GM12878 (cell line): ENCODE measurements around the gene ZPBP. TPM values are rescaled to one million over a fixed set of nuclear protein-coding genes. Genes with fewer than 3 reads are reported as not detected.

Experiments used
- ATAC-seq: fragments of 200-7000 bp; cut with Tn5 transposase; 3 replicates; pipeline ENCODE4 v1.9.1; 2020; ENCODE audit warnings: mild to moderate bottlenecking, moderate library complexity
- BruUV-seq: library from RNA; stranded (reverse); fragments of 400-500 nt; replicated peaks from 2 replicates; lab custom pipeline; 2021; lab: Mats Ljungman, UMichigan
- CTCF ChIA-PET: fragments of 300-600 bp; sonication (Branson Sonifier 250); formaldehyde crosslinking; extraction: SDS; loops from one replicate; lab custom pipeline; 2021; ENCODE audit warnings: inconsistent platforms; lab: Yijun Ruan, JAX
- POLR2A ChIA-PET: fragments of 350-600 bp; formaldehyde crosslinking; extraction: SDS; loops from one replicate; lab custom pipeline; 2021; ENCODE audit warnings: inconsistent platforms; lab: Charles Lee
- RAD21 ChIA-PET: fragments of 300-600 bp; sonication (Branson Sonifier 250); formaldehyde crosslinking; loops from one replicate; lab custom pipeline; 2023; ENCODE audit warnings: antibody characterized with exemption; ENCODE audit not compliant: unreplicated experiment; lab: Charles Lee
- SMC1A ChIA-PET: fragments of 300-600 bp; sonication (Branson Sonifier 250); formaldehyde crosslinking; loops from one replicate; lab custom pipeline; 2023; ENCODE audit not compliant: unreplicated experiment, uncharacterized antibody; lab: Charles Lee
- DNase-seq: peaks from one replicate; pipeline ENCODE4 v3.0.0-alpha.2; 2011; ENCODE audit warnings: low read depth, low spot score
- FAIRE-seq: peaks from 3 replicates; lab custom pipeline; 2011; peaks lifted over from hg19 to GRCh38; lab: Jason Lieb, UNC
- H2AFZ ChIP-seq: 2 replicates; pipeline ENCODE4 v1.6.0; 2011; ENCODE audit warnings: low read depth, low read length, control low read depth; ENCODE audit not compliant: control insufficient read depth
- H3K27ac ChIP-seq: 2 replicates; pipeline ENCODE4 v1.5.1; 2011; ENCODE audit warnings: control low read depth; ENCODE audit not compliant: control insufficient read depth, insufficient read depth
- H3K27me3 ChIP-seq, 2 experiments: replicated peaks in 1 of 2; 2 replicates each; pipeline versions ENCODE4 v1.6.0 to v1.6.1; 2011; ENCODE audit warnings: low read length in 1 of 2; ENCODE audit not compliant: control insufficient read depth in 2 of 2, insufficient read depth in 2 of 2
- H3K36me3 ChIP-seq, 2 experiments: 2 replicates each; pipeline ENCODE4 v1.5.1; 2011; ENCODE audit warnings: low read length in 1 of 2; ENCODE audit not compliant: control insufficient read depth in 2 of 2, insufficient read depth in 2 of 2
- H3K4me1 ChIP-seq: 2 replicates; pipeline ENCODE4 v1.6.1; 2011; ENCODE audit warnings: mild to moderate bottlenecking, low read length, moderate library complexity, mixed read lengths; ENCODE audit not compliant: control insufficient read depth, insufficient read depth
- H3K4me2 ChIP-seq: 2 replicates; pipeline ENCODE4 v1.6.0; 2011; ENCODE audit warnings: control low read depth; ENCODE audit not compliant: control insufficient read depth, insufficient read depth
- H3K4me3 ChIP-seq: fragments of 200-600 bp; sonication (generic); 2 replicates; pipeline ENCODE4 v1.5.1; 2016
- H3K79me2 ChIP-seq: 2 replicates; pipeline ENCODE4 v1.6.0; 2011; ENCODE audit warnings: low read length; ENCODE audit not compliant: control insufficient read depth, insufficient read depth
- H3K9ac ChIP-seq: 2 replicates; pipeline ENCODE4 v1.8.0; 2011; ENCODE audit warnings: low read length, control low read depth, mixed read lengths; ENCODE audit not compliant: control insufficient read depth, insufficient read depth
- H3K9me3 ChIP-seq: replicated peaks from 3 replicates; pipeline ENCODE4 v1.5.1; 2011; ENCODE audit warnings: mild to moderate bottlenecking, low read length; ENCODE audit not compliant: control insufficient read depth, insufficient read depth
- H4K20me1 ChIP-seq: 2 replicates; pipeline ENCODE4 v1.6.0; 2011; ENCODE audit not compliant: control insufficient read depth, insufficient read depth
- CBFB ChIP-seq: IDR thresholded peaks from 2 replicates; pipeline ENCODE4 v1.6.1; 2016; ENCODE audit warnings: antibody characterized with exemption, low read depth
- JUND ChIP-seq: IDR thresholded peaks from 2 replicates; pipeline ENCODE4 v1.6.1; 2012; ENCODE audit warnings: low read depth, mild to moderate bottlenecking, low read length, improper control_type of control experiment, moderate library complexity
- KDM1A ChIP-seq: fragments of 200-600 bp; sonication (generic); IDR thresholded peaks from 2 replicates; pipeline ENCODE4 v1.6.1; 2016; ENCODE audit warnings: borderline replicate concordance
- NFYB ChIP-seq: IDR thresholded peaks from 2 replicates; pipeline ENCODE4 v1.6.1; 2011; ENCODE audit warnings: low read depth, mild to moderate bottlenecking, low read length, improper control_type of control experiment, moderate library complexity; ENCODE audit not compliant: insufficient read depth
- PAX8 ChIP-seq: fragments of 450-650 bp; IDR thresholded peaks from 2 replicates; pipeline ENCODE4 v1.6.1; 2017; ENCODE audit warnings: mild to moderate bottlenecking, moderate library complexity
- RAD21 ChIP-seq: IDR thresholded peaks from 2 replicates; pipeline ENCODE4 v1.6.1; 2011; ENCODE audit warnings: mild to moderate bottlenecking, low read depth, low read length, moderate library complexity; ENCODE audit not compliant: insufficient read depth
- RELA ChIP-seq: fragments of 450-650 bp; IDR thresholded peaks from 2 replicates; pipeline ENCODE4 v1.8.0; 2014; ENCODE audit warnings: borderline replicate concordance; ENCODE audit not compliant: partially characterized antibody
- RELB ChIP-seq: fragments of 450-650 bp; IDR thresholded peaks from 2 replicates; pipeline ENCODE4 v1.6.1; 2017; ENCODE audit warnings: low read depth, mild to moderate bottlenecking, moderate library complexity
- REST ChIP-seq: IDR thresholded peaks from 2 replicates; pipeline ENCODE4 v1.6.1; 2012; ENCODE audit warnings: mild to moderate bottlenecking, low read depth, low read length
- SP1 ChIP-seq: IDR thresholded peaks from one replicate; pipeline ENCODE4 v1.6.1; 2011; ENCODE audit warnings: low read depth, low read length
- TBL1XR1 ChIP-seq: IDR thresholded peaks from 2 replicates; pipeline ENCODE4 v1.6.1; 2012; ENCODE audit warnings: low read depth, low read length, improper control_type of control experiment
- YBX1 ChIP-seq: fragments of 450-650 bp; IDR thresholded peaks from 2 replicates; pipeline ENCODE4 v1.6.1; 2016; ENCODE audit warnings: antibody characterized with exemption
- YY1 ChIP-seq: IDR thresholded peaks from 2 replicates; pipeline ENCODE4 v1.6.1; 2011; ENCODE audit warnings: low read depth, mild to moderate bottlenecking, low read length
- ZBED1 ChIP-seq: IDR thresholded peaks from 2 replicates; pipeline ENCODE4 v1.6.1; 2016; ENCODE audit warnings: borderline replicate concordance
- ZNF384 ChIP-seq: IDR thresholded peaks from 2 replicates; pipeline ENCODE4 v1.6.1; 2012; ENCODE audit warnings: low read depth, mild to moderate bottlenecking, low read length, improper control_type of control experiment, borderline replicate concordance
- WGBS: methylation state at CpG from one replicate; pipeline ENCODE4 v1.1.6; 2016; ENCODE audit warnings: low lambda C conversion rate; ENCODE audit not compliant: insufficient replicate concordance, insufficient coverage; ENCODE audit errors: missing lambda C conversion rate; 5-methylcytosine and 5-hydroxymethylcytosine counted together
- in situ Hi-C: fragments of 300-500 bp; cut with MboI; formaldehyde crosslinking; loops from 9 replicates; pipeline ENCODE4 v1.14.3; 2018; ENCODE audit warnings: mixed read lengths
- intact Hi-C: fragments of 100-400 bp; cut with micrococcal nuclease; formaldehyde crosslinking; loops from one replicate; pipeline ENCODE4 v1.14.2; 2022; ENCODE audit not compliant: unreplicated experiment
- polyA plus RNA-seq, 11 experiments: library from polyadenylated mRNA; depleted of rRNA in 4 of 11; unstranded in 6 of 11; stranded (reverse) in 5 of 11; fragments of >200 nt; fragmentation: Nextera tagmentation in 4 of 11; fragmentation: Illumina TruSeq in 1 of 11; extraction: Ambion mirVana in 4 of 11; extraction: Trizol in 1 of 11; gene quantifications; 1 replicate in 1 of 11; 2 replicates in 10 of 11; pipeline versions ENCODE4 v1.2.1 to v1.2.3, GENCODE V29; 2011 to 2016; ENCODE audit warnings: inconsistent platforms in 2 of 11, missing spikeins in 2 of 11, low read depth in 1 of 11
- total RNA-seq, 4 experiments: library from RNA; depleted of rRNA in 3 of 4; stranded (reverse); fragments of >200 nt in 3 of 4; fragmentation: Illumina TruSeq in 1 of 4; extraction: Trizol in 1 of 4; gene quantifications; 2 replicates each; pipeline versions ENCODE4 v1.2.1 to v1.2.3, GENCODE V29; 2013 to 2021
- TF ChIP-seq, protein P1 (sequence below): fragments of 450-650 bp; IDR thresholded peaks from 2 replicates; pipeline ENCODE4 v1.6.1; 2017; ENCODE audit warnings: mild to moderate bottlenecking

Gene ZPBP
- total and polyA plus RNA-seq, 10 of the 15 experiments (the other 5 are each of a cell fraction or from before 2014, with no cell fraction given) = not detected

DNA sequence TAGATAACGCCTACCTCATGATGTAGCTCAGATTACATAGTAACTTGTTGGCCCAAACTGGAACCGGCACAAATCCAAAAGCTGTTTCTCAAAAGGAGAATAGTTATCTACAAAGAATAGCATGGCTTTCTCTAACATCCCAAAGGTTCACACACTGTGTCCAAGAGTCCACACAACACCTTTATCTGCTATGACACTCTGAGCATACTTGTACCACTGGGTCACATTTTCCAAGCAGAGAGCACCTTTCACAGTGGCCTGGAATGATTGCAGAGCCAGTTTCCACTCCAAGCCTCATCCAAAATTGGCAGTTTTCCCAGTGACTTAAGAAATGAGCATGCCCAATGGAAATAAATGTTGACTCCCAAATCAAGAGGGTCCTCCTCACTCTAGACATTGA lies 164.3 kb downstream of the ZPBP start (continued):
- no peak for TF ChIP-seq RELA
- TF ChIP-seq ZNF384 = no peak

- DNase-seq = no peak
- POLR2A ChIA-PET = no interaction called here
- WGBS = 3% methylated on average over 5 of the region's 5 CpGs
- intact Hi-C loops (no loop called here), in situ Hi-C loops (no loop called here)
- Histone ChIP-seq H3K27me3 (no peaks in the 10 kb centered on the region), H3K9ac (no peak overlapping the region), H3K9me3 (peaks cover 1% of the 10 kb centered on the region; the same call in 1 of the 3 replicates), H3K79me2 (no peaks in the 10 kb centered on the region), H3K27ac (no peak overlapping the region), H4K20me1 (no peaks in the 10 kb centered on the region), H3K4me1 (no peaks in the 10 kb centered on the region), H2AFZ (no peak overlapping the region), H3K4me3 (no peak overlapping the region), H3K36me3 (no peaks in the 10 kb centered on the region), H3K4me2 (no peak overlapping the region)
- SMC1A ChIA-PET = no interaction called here
- no peak for FAIRE-seq
- CTCF ChIA-PET = no interaction called here
- no TSS peak for BruUV-seq
- RAD21 ChIA-PET = no interaction called here
- no peak for ATAC-seq
- TF ChIP-seq TBL1XR1 = no peak
- no peak for TF ChIP-seq KDM1A
- TF ChIP-seq RAD21 = no peak
- no peak for TF ChIP-seq RELB
- no peak for TF ChIP-seq JUND
- no peak for TF ChIP-seq YY1
- no peak for TF ChIP-seq REST
- TF ChIP-seq, protein P1, sequence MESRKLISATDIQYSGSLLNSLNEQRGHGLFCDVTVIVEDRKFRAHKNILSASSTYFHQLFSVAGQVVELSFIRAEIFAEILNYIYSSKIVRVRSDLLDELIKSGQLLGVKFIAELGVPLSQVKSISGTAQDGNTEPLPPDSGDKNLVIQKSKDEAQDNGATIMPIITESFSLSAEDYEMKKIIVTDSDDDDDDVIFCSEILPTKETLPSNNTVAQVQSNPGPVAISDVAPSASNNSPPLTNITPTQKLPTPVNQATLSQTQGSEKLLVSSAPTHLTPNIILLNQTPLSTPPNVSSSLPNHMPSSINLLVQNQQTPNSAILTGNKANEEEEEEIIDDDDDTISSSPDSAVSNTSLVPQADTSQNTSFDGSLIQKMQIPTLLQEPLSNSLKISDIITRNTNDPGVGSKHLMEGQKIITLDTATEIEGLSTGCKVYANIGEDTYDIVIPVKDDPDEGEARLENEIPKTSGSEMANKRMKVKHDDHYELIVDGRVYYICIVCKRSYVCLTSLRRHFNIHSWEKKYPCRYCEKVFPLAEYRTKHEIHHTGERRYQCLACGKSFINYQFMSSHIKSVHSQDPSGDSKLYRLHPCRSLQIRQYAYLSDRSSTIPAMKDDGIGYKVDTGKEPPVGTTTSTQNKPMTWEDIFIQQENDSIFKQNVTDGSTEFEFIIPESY = no peak
- TF ChIP-seq SP1 = no peak
- TF ChIP-seq PAX8 = no peak
- TF ChIP-seq NFYB = no peak
- no peak for TF ChIP-seq ZBED1
- TF ChIP-seq CBFB = no peak
- no peak for TF ChIP-seq RELA
- TF ChIP-seq YBX1 = no peak
Measured at GRCh38 chr7:49927631-49928030, 165.4 kb downstream of the ZPBP start.
